Neural crest cell (in vitro differentiated cells): Measurements from ENCODE around the gene CD101. TPM values are rescaled to one million over a fixed set of nuclear protein-coding genes. Genes with fewer than 3 reads are reported as not detected.

Experiments
- DNase-seq: peaks from one replicate; pipeline ENCODE4 v3.0.0; 2021; ENCODE audit warnings: low read depth, mixed read lengths, low spot score
- H3K27ac Mint-ChIP-seq: one replicate; pipeline ENCODE4 v1.8.0; 2021; ENCODE audit warnings: mild to moderate bottlenecking, mixed read lengths; ENCODE audit not compliant: unreplicated experiment
- H3K27me3 Mint-ChIP-seq: 2 replicates; pipeline ENCODE4 v1.8.0; 2021; ENCODE audit warnings: low read depth, mild to moderate bottlenecking, mixed read lengths
- H3K36me3 Mint-ChIP-seq: 2 replicates; pipeline ENCODE4 v1.8.0; 2021; ENCODE audit warnings: low read depth, mild to moderate bottlenecking, mixed read lengths
- H3K4me1 Mint-ChIP-seq: 2 replicates; pipeline ENCODE4 v1.8.0; 2021; ENCODE audit warnings: mixed read lengths
- H3K4me3 Mint-ChIP-seq: one replicate; pipeline ENCODE4 v1.8.0; 2021; ENCODE audit warnings: mild to moderate bottlenecking, mixed read lengths
- H3K9me3 Mint-ChIP-seq: 2 replicates; pipeline ENCODE4 v1.8.0; 2021; ENCODE audit warnings: mixed read lengths
- total RNA-seq: library from RNA; stranded (reverse); gene quantifications from 2 replicates; pipeline ENCODE4 v1.2.1, GENCODE V29; 2021
- TF ChIP-seq, protein P1 (sequence below): fragments of 200-600 bp; sonication (generic); conservative IDR thresholded peaks from 2 replicates; pipeline ENCODE4 v1.5.0; 2021; ENCODE audit warnings: antibody characterized with exemption, mild to moderate bottlenecking

CD101 gene
- total RNA-seq, 1 donor from 2014 or later = 3.7 TPM

DNA sequence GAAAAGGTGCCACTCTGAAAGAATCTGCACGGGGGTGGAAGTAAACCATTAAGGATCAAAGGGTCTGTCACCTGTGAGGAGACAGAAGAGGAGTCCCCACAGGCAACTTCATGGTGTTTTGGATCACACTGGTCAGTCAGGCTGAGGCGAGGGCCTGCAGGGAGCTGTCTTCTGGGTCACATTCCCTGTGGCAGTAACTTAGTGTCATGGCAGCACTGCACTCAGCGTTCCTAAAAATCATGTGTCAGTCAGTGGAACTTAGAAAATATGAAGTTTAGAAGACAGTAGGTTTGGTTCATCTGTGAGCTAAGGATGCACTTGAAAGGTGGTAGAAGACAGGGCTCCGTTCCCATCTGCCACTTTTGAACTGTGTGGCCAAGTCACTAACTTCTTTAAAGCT, 43.5 kb upstream of the CD101 start:
- Mint-ChIP-seq H3K4me3 (no peak overlapping the region), H3K9me3 (no peaks in the 10 kb centered on the region), H3K36me3 (peaks cover 9% of the 10 kb centered on the region), H3K27me3 (no peaks in the 10 kb centered on the region), H3K4me1 (peaks cover 5% of the 10 kb centered on the region), H3K27ac (no peak overlapping the region)
- TF ChIP-seq, protein P1, sequence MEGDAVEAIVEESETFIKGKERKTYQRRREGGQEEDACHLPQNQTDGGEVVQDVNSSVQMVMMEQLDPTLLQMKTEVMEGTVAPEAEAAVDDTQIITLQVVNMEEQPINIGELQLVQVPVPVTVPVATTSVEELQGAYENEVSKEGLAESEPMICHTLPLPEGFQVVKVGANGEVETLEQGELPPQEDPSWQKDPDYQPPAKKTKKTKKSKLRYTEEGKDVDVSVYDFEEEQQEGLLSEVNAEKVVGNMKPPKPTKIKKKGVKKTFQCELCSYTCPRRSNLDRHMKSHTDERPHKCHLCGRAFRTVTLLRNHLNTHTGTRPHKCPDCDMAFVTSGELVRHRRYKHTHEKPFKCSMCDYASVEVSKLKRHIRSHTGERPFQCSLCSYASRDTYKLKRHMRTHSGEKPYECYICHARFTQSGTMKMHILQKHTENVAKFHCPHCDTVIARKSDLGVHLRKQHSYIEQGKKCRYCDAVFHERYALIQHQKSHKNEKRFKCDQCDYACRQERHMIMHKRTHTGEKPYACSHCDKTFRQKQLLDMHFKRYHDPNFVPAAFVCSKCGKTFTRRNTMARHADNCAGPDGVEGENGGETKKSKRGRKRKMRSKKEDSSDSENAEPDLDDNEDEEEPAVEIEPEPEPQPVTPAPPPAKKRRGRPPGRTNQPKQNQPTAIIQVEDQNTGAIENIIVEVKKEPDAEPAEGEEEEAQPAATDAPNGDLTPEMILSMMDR = no peak
- DNase-seq = no peak

DNA sequence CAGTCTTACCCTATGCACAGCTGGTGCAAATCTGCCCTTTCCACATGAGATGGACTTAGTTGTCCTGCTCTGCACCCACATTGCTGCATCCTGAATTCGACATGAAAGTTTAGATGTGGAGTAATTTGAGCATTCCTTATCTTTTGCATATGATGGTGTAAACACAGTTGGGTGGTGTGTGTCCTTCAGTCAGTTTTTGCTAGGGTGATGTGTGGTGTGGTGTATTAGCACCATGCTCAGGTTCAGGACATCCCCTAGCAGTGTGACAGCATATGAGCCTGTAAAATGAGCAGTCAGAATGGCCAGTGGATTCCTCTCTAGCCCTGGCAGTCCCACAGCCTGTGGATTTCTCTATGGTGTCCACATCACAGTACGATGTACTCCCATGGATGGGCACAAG, 42.6 kb upstream of the CD101 start:
- Mint-ChIP-seq H3K4me3 (no peak overlapping the region), H3K9me3 (no peaks in the 10 kb centered on the region), H3K27ac (peak overlapping the region; percentile 86), H3K4me1 (peaks cover 5% of the 10 kb centered on the region), H3K27me3 (no peaks in the 10 kb centered on the region), H3K36me3 (peaks cover 9% of the 10 kb centered on the region)
- DNase-seq = no peak
- TF ChIP-seq, protein P1 = no peak

DNA sequence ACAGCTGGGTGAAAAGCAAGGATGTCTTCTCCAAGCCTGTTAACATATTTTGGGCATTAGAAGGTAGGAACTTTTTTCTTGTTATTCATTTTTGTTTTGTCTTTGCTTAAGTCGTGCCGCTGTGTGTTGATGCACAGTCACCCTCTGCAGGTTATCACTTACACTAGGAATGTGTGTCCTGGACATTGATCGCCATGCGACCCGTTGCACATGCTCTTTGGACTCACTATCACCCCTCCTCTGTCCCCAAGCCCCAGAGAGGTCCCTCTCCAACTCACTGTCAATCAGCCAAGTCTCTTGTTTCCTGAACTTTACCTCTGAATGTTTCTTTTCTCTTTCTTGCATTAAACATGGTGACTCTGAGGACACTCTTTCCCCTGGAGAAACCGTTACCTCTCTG, 40.0 kb upstream of the CD101 start:
- DNase-seq = no peak
- TF ChIP-seq, protein P1 = no peak
- H3K27ac Mint-ChIP-seq = no peak overlapping the region
- no peaks in the 10 kb centered on the region for H3K27me3 Mint-ChIP-seq
- peaks cover 10% of the 10 kb centered on the region for H3K36me3 Mint-ChIP-seq
- no peaks in the 10 kb centered on the region for H3K4me1 Mint-ChIP-seq
- H3K4me3 Mint-ChIP-seq = no peak overlapping the region
- no peaks in the 10 kb centered on the region for H3K9me3 Mint-ChIP-seq

DNA sequence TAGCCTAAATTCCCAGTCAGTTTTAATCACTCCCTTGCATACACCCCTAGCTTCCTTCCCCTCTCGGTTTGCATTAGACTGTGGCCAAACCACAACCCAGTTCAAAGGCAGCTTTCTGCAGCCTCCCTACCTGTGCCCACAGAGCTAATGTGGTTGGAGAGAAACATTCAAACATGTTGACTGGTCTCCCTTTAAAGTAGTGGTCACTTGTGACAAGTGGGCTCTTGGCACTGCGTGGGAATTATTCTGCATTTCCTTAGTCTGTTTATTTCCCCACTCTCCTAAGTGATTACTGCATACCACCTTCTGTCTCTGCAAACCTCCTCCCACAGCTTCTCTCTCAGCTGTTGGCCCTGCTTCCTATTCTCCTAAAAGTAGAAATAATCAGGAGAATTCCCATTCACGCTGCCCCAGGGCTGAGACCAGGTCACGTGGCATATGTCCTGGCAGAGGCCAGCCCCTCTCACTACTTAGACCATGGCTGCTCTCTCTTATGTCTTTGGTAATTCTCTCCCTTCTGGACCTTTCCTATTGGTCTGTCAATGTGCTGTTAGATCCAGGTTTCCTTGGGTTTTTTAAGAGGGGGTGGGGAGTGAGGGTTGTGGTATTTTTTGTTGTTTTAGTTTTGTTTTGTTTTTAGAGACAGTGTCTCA, 38.4 kb upstream of the CD101 start:
- Mint-ChIP-seq H3K27me3 (no peaks in the 10 kb centered on the region), H3K4me3 (no peak overlapping the region), H3K4me1 (no peaks in the 10 kb centered on the region), H3K27ac (no peak overlapping the region), H3K9me3 (no peaks in the 10 kb centered on the region), H3K36me3 (peaks cover 22% of the 10 kb centered on the region)
- DNase-seq = no peak
- TF ChIP-seq, protein P1 = no peak

DNA sequence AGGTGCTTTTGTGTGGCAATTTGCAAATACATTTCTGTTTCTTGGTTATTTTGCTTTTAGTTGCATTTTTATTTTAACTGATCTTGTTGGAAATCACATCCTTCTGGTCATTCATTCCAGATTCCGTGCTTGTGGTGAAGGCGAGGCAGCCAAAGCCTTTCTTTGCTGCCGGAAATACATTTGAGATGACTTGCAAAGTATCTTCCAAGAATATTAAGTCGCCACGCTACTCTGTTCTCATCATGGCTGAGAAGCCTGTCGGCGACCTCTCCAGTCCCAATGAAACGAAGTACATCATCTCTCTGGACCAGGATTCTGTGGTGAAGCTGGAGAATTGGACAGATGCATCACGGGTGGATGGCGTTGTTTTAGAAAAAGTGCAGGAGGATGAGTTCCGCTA, 34.8 kb upstream of the CD101 start:
- peaks cover 23% of the 10 kb centered on the region for H3K36me3 Mint-ChIP-seq
- peaks cover 18% of the 10 kb centered on the region for H3K4me1 Mint-ChIP-seq
- no peak overlapping the region for H3K4me3 Mint-ChIP-seq
- H3K27ac Mint-ChIP-seq = no peak overlapping the region
- H3K27me3 Mint-ChIP-seq = no peaks in the 10 kb centered on the region
- DNase-seq = no peak
- H3K9me3 Mint-ChIP-seq = peaks cover 3% of the 10 kb centered on the region
- TF ChIP-seq, protein P1 = no peak
